Astrocyte of the cerebellum (primary cell): Measurements from ENCODE around the gene STOM.

Experiments used
- DNase-seq: peaks from one replicate; pipeline ENCODE4 v3.0.0-alpha.2; 2011; ENCODE audit warnings: low read depth
- H3K4me3 ChIP-seq: 2 replicates; pipeline ENCODE4 v1.5.1; 2011; ENCODE audit warnings: mild to moderate bottlenecking, low read depth, low read length, moderate library complexity
- in situ Hi-C: cut with HindIII; loops from 2 replicates; pipeline ENCODE4 v1.10.0; 2017; ENCODE audit warnings: low sequenced_read_pairs
- TF ChIP-seq, protein P1 (sequence below): IDR thresholded peaks from 2 replicates; pipeline ENCODE4 v1.5.1; 2012; ENCODE audit warnings: low read length, low read depth, moderate library complexity, mild to moderate bottlenecking; ENCODE audit errors: missing control alignments

STOM gene

GRCh38 chr9:121350036-121350435 is 20.0 kb downstream of the STOM start:
- H3K4me3 ChIP-seq: no peak overlapping the region
- TF ChIP-seq, protein P1, sequence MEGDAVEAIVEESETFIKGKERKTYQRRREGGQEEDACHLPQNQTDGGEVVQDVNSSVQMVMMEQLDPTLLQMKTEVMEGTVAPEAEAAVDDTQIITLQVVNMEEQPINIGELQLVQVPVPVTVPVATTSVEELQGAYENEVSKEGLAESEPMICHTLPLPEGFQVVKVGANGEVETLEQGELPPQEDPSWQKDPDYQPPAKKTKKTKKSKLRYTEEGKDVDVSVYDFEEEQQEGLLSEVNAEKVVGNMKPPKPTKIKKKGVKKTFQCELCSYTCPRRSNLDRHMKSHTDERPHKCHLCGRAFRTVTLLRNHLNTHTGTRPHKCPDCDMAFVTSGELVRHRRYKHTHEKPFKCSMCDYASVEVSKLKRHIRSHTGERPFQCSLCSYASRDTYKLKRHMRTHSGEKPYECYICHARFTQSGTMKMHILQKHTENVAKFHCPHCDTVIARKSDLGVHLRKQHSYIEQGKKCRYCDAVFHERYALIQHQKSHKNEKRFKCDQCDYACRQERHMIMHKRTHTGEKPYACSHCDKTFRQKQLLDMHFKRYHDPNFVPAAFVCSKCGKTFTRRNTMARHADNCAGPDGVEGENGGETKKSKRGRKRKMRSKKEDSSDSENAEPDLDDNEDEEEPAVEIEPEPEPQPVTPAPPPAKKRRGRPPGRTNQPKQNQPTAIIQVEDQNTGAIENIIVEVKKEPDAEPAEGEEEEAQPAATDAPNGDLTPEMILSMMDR: no peak
- in situ Hi-C loops: no loop called here
- no peak for DNase-seq

GRCh38 chr9:121349009-121349408 is 21.0 kb downstream of the STOM start:
- no peak for DNase-seq
- no peak overlapping the region for H3K4me3 ChIP-seq
- TF ChIP-seq, protein P1: no peak
- in situ Hi-C loops: no loop called here

- no peak overlapping the region for H3K4me3 ChIP-seq
- in situ Hi-C loops: no loop called here
- TF ChIP-seq, protein P1: no peak
- no peak for DNase-seq
Measured at GRCh38 chr9:121348221-121348620, 21.8 kb downstream of the STOM start.

GRCh38 chr9:121345070-121345469 is 25.0 kb downstream of the STOM start:
- TF ChIP-seq, protein P1: no peak
- no peak overlapping the region for H3K4me3 ChIP-seq
- no peak for DNase-seq
- in situ Hi-C loops: no loop called here

DNA sequence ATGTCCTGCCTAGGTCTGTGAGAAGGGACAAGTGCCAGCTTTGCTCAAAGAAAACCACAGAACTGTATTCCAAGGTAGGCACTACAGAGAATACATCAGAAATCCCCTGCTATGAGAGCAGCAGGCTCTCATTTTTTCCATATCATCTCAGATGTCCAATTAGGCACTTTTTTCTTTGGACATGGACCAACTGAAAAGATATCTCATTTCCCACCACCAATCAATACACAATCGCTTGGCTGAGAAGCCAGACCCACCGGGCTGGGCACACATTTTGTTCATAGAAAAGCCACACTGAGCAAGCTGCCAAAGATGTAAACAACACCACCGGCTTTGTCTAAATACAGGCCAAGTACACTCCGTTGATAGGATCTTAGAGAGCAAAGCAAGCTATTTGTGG is 25.9 kb downstream of the STOM start:
- in situ Hi-C loops: no loop called here
- TF ChIP-seq, protein P1: no peak

GRCh38 chr9:121340676-121341392 is 29.2 kb downstream of the STOM start:
- in situ Hi-C loops: no loop called here
- no peak overlapping the region for H3K4me3 ChIP-seq
- TF ChIP-seq, protein P1: no peak
- no peak for DNase-seq

More for the DNA sequence above, 25.9 kb downstream of the STOM start:
- DNase-seq: no peak
- H3K4me3 ChIP-seq: no peak overlapping the region
